Cardiac muscle cell (in vitro differentiated cells and primary cell): Measurements from ENCODE around the gene SCGB1A1. TPM values are rescaled to one million over a fixed set of nuclear protein-coding genes. Genes with fewer than 3 reads are reported as not detected.

Experiments used
- DNase-seq, 2 donors: peaks; one replicate each; pipeline versions ENCODE4 v3.0.0 to v3.0.0-alpha.2; 2010 to 2017; ENCODE audit warnings: low read depth in 1 of 2, low spot score in 1 of 2
- H3K27ac ChIP-seq: fragments of 200-600 bp; sonication (generic); 2 replicates; pipeline ENCODE4 v1.5.1; 2016
- H3K27me3 ChIP-seq: fragments of 200-600 bp; sonication (generic); 2 replicates; pipeline ENCODE4 v1.6.0; 2016; ENCODE audit warnings: control low read depth
- H3K36me3 ChIP-seq: fragments of 200-600 bp; sonication (generic); 2 replicates; pipeline ENCODE4 v1.5.1; 2016; ENCODE audit warnings: control low read depth
- H3K4me1 ChIP-seq: fragments of 200-600 bp; sonication (generic); 2 replicates; pipeline ENCODE4 v1.8.1; 2017; ENCODE audit warnings: low read depth, mild to moderate bottlenecking, mixed run types
- H3K4me3 ChIP-seq: fragments of 200-600 bp; sonication (generic); 2 replicates; pipeline ENCODE4 v1.5.1; 2016; ENCODE audit warnings: mild to moderate bottlenecking
- H3K9me3 ChIP-seq: fragments of 200-600 bp; sonication (generic); 2 replicates; pipeline ENCODE4 v1.5.1; 2017; ENCODE audit warnings: low read depth, mild to moderate bottlenecking, control low read depth
- polyA plus RNA-seq: library from polyadenylated mRNA; unstranded; fragments of >200 nt; fragmentation: Nextera tagmentation; extraction: Ambion mirVana; gene quantifications from 2 replicates; pipeline ENCODE4 v1.2.1, GENCODE V29; 2016
- total RNA-seq: library from RNA; depleted of rRNA; stranded (reverse); fragments of >200 nt; gene quantifications from 2 replicates; pipeline ENCODE4 v1.2.3, GENCODE V29; 2016
- TF ChIP-seq, protein P1 (sequence below): IDR thresholded peaks from 2 replicates; pipeline ENCODE4 v1.5.1; 2012; ENCODE audit warnings: low read depth, mild to moderate bottlenecking, low read length

SCGB1A1 gene, protein sequence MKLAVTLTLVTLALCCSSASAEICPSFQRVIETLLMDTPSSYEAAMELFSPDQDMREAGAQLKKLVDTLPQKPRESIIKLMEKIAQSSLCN
- not detected in 2 replicates for total RNA-seq
- not detected in 2 replicates for polyA plus RNA-seq

DNA sequence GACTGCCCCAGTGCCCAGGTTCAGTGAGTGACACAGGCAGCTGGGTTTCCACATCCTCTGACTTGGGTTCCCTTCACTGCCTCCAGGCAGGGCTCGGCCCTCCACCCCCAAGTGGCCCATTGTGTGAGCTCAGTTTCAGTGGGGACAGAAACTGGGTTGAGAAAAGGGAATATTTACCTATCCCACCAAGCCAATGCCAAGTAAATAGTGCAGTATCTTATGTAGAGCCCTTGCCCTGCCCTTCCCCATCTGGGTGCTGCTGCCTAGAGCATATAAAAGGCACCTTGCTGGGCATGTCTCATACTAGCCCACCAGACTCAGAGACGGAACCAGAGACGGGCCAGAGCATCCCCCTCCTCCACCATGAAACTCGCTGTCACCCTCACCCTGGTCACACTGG, at the start of gene SCGB1A1:
Gene SCGB1A1, plus strand, starts transcription at position 301 of the 400 bp plus-strand sequence. Its CDS starts 63 bp downstream, at position 364.
- TF ChIP-seq, protein P1, sequence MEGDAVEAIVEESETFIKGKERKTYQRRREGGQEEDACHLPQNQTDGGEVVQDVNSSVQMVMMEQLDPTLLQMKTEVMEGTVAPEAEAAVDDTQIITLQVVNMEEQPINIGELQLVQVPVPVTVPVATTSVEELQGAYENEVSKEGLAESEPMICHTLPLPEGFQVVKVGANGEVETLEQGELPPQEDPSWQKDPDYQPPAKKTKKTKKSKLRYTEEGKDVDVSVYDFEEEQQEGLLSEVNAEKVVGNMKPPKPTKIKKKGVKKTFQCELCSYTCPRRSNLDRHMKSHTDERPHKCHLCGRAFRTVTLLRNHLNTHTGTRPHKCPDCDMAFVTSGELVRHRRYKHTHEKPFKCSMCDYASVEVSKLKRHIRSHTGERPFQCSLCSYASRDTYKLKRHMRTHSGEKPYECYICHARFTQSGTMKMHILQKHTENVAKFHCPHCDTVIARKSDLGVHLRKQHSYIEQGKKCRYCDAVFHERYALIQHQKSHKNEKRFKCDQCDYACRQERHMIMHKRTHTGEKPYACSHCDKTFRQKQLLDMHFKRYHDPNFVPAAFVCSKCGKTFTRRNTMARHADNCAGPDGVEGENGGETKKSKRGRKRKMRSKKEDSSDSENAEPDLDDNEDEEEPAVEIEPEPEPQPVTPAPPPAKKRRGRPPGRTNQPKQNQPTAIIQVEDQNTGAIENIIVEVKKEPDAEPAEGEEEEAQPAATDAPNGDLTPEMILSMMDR, result no peak
- no peaks in the 10 kb centered on the region for H3K36me3 ChIP-seq
- H3K27me3 ChIP-seq, result no peaks in the 10 kb centered on the region
- DNase-seq, result no peak
- no peaks in the 10 kb centered on the region for H3K4me1 ChIP-seq
- no peaks in the 10 kb centered on the region for H3K9me3 ChIP-seq
- no peak within 1 kb of the TSS for H3K27ac ChIP-seq
- H3K4me3 ChIP-seq, result no peak within 1 kb of the TSS

DNA sequence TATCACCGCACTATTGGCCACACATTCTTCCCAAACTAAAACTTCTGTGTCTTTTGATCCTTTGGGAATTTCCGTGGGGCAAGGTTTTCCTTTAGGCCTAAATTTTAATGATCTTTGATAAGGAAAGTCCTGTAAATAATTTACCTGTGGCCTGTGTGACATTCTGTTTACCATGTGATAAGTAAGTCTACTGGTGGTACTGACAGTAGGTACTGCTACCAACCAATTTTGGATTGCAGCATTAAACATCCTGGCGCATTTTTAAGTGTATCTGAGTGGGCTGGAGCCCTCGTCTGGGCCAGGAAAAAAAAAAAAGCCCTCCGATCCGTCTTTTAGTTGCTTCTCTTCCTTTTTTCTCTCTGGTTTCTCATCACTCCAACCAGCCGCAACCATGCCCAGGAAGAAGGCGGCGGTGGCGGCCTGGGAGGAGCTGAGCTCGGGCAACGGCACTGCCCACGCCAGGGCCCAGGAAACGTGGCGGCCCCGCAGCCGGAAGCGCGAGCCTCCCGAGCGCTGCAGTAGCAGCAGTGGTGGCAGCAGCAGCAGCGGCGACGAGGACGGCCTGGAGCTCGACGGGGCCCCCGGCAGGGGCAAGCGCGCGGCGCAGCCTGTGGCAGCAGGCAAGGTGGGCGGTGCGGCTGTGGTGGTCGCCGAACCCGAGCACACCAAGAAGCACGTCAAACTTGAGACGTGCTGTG, 47.9 kb upstream of the SCGB1A1 start:
- Histone ChIP-seq H3K36me3 (no peaks in the 10 kb centered on the region), H3K9me3 (no peaks in the 10 kb centered on the region), H3K4me3 (no peak overlapping the region), H3K27ac (no peak overlapping the region), H3K4me1 (no peaks in the 10 kb centered on the region), H3K27me3 (no peaks in the 10 kb centered on the region)
- TF ChIP-seq, protein P1, result no peak
- DNase-seq, result peak in 1 of 2 donors; percentile 6

DNA sequence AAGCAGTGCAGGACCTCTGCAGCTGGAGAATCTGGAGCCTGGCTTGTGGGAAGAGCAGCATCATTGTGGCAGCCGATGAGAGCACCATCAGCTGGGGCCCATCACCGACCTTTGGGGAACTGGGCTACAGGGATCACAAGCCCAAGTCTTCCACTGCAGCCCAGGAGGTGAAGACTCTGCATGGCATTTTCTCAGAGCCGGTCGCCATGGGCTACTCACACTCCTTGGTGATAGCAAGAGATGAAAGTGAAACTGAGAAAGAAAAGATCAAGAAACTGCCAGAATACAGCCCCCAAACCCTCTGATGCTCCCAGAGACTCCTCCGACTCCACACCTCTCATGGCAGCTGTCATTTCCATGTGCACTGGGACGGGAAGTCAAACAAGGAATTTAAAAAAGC, 46.0 kb upstream of the SCGB1A1 start:
- no peaks in the 10 kb centered on the region for H3K27me3 ChIP-seq
- no peaks in the 10 kb centered on the region for H3K9me3 ChIP-seq
- no peak for DNase-seq
- no peaks in the 10 kb centered on the region for H3K36me3 ChIP-seq
- no peaks in the 10 kb centered on the region for H3K4me1 ChIP-seq
- no peak overlapping the region for H3K4me3 ChIP-seq
- no peak overlapping the region for H3K27ac ChIP-seq
- TF ChIP-seq, protein P1, result no peak

DNA sequence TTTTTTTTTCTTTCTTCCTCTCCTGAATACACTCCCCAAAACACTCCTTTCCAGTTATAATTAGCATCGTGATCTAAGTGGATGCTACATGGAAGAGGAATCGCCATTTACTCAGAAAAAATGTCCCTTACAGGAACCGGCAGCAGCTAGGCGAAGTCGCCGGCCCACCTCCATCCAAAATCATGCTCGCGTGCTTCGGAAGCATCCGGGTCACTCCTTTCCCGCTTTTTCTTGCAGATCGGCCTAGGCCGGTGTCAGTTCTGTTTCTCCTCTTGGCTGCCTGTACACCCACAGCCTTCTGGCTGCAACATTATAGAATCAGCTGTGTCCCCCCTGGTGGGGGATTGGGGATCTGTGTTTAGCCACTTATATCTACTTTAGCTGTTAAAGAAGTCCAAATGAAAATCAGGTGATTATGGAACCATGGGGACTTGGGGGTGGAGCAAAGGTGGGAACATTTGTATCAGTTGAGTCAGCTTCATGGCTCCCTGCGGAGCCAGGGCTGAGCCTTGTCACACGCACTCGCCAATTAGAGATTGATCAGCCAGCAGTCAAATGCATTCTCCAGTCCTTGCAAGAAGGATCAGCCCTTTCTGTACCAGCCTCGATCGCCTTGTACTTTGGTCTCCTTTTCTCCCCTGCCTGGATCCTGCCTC, 45.2 kb upstream of the SCGB1A1 start:
- no peaks in the 10 kb centered on the region for H3K36me3 ChIP-seq
- no peaks in the 10 kb centered on the region for H3K4me1 ChIP-seq
- DNase-seq, result no peak
- H3K27ac ChIP-seq, result no peak overlapping the region
- TF ChIP-seq, protein P1, result no peak
- H3K4me3 ChIP-seq, result no peak overlapping the region
- H3K9me3 ChIP-seq, result no peaks in the 10 kb centered on the region
- H3K27me3 ChIP-seq, result no peaks in the 10 kb centered on the region

DNA sequence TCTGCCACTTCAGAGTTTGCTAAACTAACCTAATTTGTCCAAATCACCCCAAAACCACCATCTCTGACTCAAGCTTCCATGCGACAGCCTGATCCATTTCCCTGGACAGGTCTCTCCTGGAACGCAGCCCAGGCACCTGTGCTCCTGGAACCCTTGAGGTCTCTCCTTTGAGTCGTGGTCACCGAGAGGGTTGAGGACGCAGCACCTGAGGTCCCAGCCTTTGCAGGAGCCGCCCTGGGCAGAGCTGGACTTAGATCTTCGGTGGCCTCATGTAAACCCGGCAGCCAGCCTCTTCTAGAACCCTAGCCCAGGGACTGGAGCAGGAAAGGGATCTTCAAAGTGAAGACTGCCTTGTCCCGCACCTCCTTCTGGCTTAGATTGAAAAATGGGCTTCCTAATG, 44.0 kb upstream of the SCGB1A1 start:
- Histone ChIP-seq H3K27ac (no peak overlapping the region), H3K9me3 (no peaks in the 10 kb centered on the region), H3K4me1 (no peaks in the 10 kb centered on the region), H3K27me3 (no peaks in the 10 kb centered on the region), H3K36me3 (no peaks in the 10 kb centered on the region), H3K4me3 (no peak overlapping the region)
- TF ChIP-seq, protein P1, result no peak
- DNase-seq, result no peak
